Neuron (in vitro differentiated cells): ENCODE data around the gene BPIFA3.

ENCODE experiments used
- H2AFZ ChIP-seq: one replicate; pipeline ENCODE4 v1.6.1; 2013; ENCODE audit warnings: low read depth, mild to moderate bottlenecking, inconsistent platforms, low read length, moderate library complexity
- H3K27me3 ChIP-seq: one replicate; pipeline ENCODE4 v1.6.1; 2013; ENCODE audit warnings: low read length; ENCODE audit not compliant: insufficient read depth
- H3K36me3 ChIP-seq: one replicate; pipeline ENCODE4 v1.6.1; 2013; ENCODE audit warnings: low read length; ENCODE audit not compliant: insufficient read depth
- H3K4me1 ChIP-seq: one replicate; pipeline ENCODE4 v1.6.1; 2013; ENCODE audit warnings: low read length; ENCODE audit not compliant: insufficient read depth
- H3K4me3 ChIP-seq: 2 replicates; pipeline ENCODE4 v1.5.1; 2013; ENCODE audit warnings: mild to moderate bottlenecking, low read length, moderate library complexity
- H3K9me3 ChIP-seq: one replicate; pipeline ENCODE4 v1.6.1; 2013; ENCODE audit warnings: low read length

BPIFA3 gene

GRCh38 chr20:33233129-33233774 is 16.1 kb downstream of the BPIFA3 start:
- H2AFZ ChIP-seq, result no peak overlapping the region
- H3K4me3 ChIP-seq, result no peak overlapping the region
- no peaks in the 10 kb centered on the region for H3K36me3 ChIP-seq
- no peaks in the 10 kb centered on the region for H3K4me1 ChIP-seq
- H3K27me3 ChIP-seq, result no peaks in the 10 kb centered on the region
- no peaks in the 10 kb centered on the region for H3K9me3 ChIP-seq

- H3K9me3 ChIP-seq, result no peaks in the 10 kb centered on the region
- H3K36me3 ChIP-seq, result no peaks in the 10 kb centered on the region
- no peaks in the 10 kb centered on the region for H3K27me3 ChIP-seq
- H2AFZ ChIP-seq, result no peak overlapping the region
- no peak overlapping the region for H3K4me3 ChIP-seq
- H3K4me1 ChIP-seq, result no peaks in the 10 kb centered on the region
These were observed 16.9 kb downstream of the BPIFA3 start for GRCh38 chr20:33234050-33234449.

GRCh38 chr20:33235696-33236095 is 18.5 kb downstream of the BPIFA3 start, which contains the start of gene BPIFA1:
TSS of gene BPIFA1 (plus strand) at chr20:33235996. CDS start at chr20:33237712, 1,716 bp downstream.
- Histone ChIP-seq H3K4me3 (no peak within 1 kb of the TSS), H3K27me3 (no peaks in the 10 kb centered on the region)

GRCh38 chr20:33236351-33236750 is 19.2 kb downstream of the BPIFA3 start:
- H3K36me3 ChIP-seq, result no peaks in the 10 kb centered on the region
- H3K4me3 ChIP-seq, result no peak overlapping the region
- H3K27me3 ChIP-seq, result no peaks in the 10 kb centered on the region
- no peak overlapping the region for H2AFZ ChIP-seq
- H3K4me1 ChIP-seq, result no peaks in the 10 kb centered on the region
- H3K9me3 ChIP-seq, result no peaks in the 10 kb centered on the region

More at GRCh38 chr20:33235696-33236095, 18.5 kb downstream of the BPIFA3 start, which contains the start of gene BPIFA1:
- no peaks in the 10 kb centered on the region for H3K4me1 ChIP-seq
- H2AFZ ChIP-seq, result no peak within 1 kb of the TSS
- H3K36me3 ChIP-seq, result no peaks in the 10 kb centered on the region
- H3K9me3 ChIP-seq, result no peaks in the 10 kb centered on the region

- Histone ChIP-seq H3K4me3 (no peak overlapping the region), H3K36me3 (no peaks in the 10 kb centered on the region), H3K27me3 (no peaks in the 10 kb centered on the region), H3K9me3 (no peaks in the 10 kb centered on the region), H2AFZ (no peak overlapping the region), H3K4me1 (no peaks in the 10 kb centered on the region)
These were observed 20.8 kb downstream of the BPIFA3 start for GRCh38 chr20:33237989-33238388.

- H3K27me3 ChIP-seq, result no peaks in the 10 kb centered on the region
- no peaks in the 10 kb centered on the region for H3K9me3 ChIP-seq
- H2AFZ ChIP-seq, result no peak overlapping the region
- H3K4me1 ChIP-seq, result no peaks in the 10 kb centered on the region
- H3K4me3 ChIP-seq, result no peak overlapping the region
- no peaks in the 10 kb centered on the region for H3K36me3 ChIP-seq
These were observed 22.3 kb downstream of the BPIFA3 start for GRCh38 chr20:33239418-33239817.

GRCh38 chr20:33239979-33240736 is 23.0 kb downstream of the BPIFA3 start:
- H3K4me1 ChIP-seq, result no peaks in the 10 kb centered on the region
- no peaks in the 10 kb centered on the region for H3K36me3 ChIP-seq
- no peak overlapping the region for H3K4me3 ChIP-seq
- no peaks in the 10 kb centered on the region for H3K27me3 ChIP-seq
- no peak overlapping the region for H2AFZ ChIP-seq
- no peaks in the 10 kb centered on the region for H3K9me3 ChIP-seq

GRCh38 chr20:33240923-33241322 is 23.8 kb downstream of the BPIFA3 start:
- Histone ChIP-seq H3K9me3 (no peaks in the 10 kb centered on the region), H3K4me1 (no peaks in the 10 kb centered on the region), H3K27me3 (no peaks in the 10 kb centered on the region), H2AFZ (no peak overlapping the region), H3K36me3 (no peaks in the 10 kb centered on the region), H3K4me3 (no peak overlapping the region)

- H3K36me3 ChIP-seq, result no peaks in the 10 kb centered on the region
- no peaks in the 10 kb centered on the region for H3K4me1 ChIP-seq
- H3K4me3 ChIP-seq, result no peak overlapping the region
- H3K27me3 ChIP-seq, result no peaks in the 10 kb centered on the region
- H2AFZ ChIP-seq, result no peak overlapping the region
- no peaks in the 10 kb centered on the region for H3K9me3 ChIP-seq
These were observed 25.4 kb downstream of the BPIFA3 start for GRCh38 chr20:33242319-33243100.

GRCh38 chr20:33246077-33246476 is 28.9 kb downstream of the BPIFA3 start:
- Histone ChIP-seq H3K9me3 (no peaks in the 10 kb centered on the region), H2AFZ (no peak overlapping the region), H3K4me1 (no peaks in the 10 kb centered on the region), H3K27me3 (no peaks in the 10 kb centered on the region), H3K36me3 (no peaks in the 10 kb centered on the region), H3K4me3 (no peak overlapping the region)

- no peaks in the 10 kb centered on the region for H3K27me3 ChIP-seq
- H2AFZ ChIP-seq, result no peak overlapping the region
- H3K4me1 ChIP-seq, result no peaks in the 10 kb centered on the region
- no peak overlapping the region for H3K4me3 ChIP-seq
- H3K36me3 ChIP-seq, result no peaks in the 10 kb centered on the region
- H3K9me3 ChIP-seq, result no peaks in the 10 kb centered on the region
These were observed 32.3 kb downstream of the BPIFA3 start for GRCh38 chr20:33249456-33249855.

GRCh38 chr20:33250666-33251065 is 33.5 kb downstream of the BPIFA3 start:
- Histone ChIP-seq H3K36me3 (no peaks in the 10 kb centered on the region), H2AFZ (no peak overlapping the region), H3K4me1 (no peaks in the 10 kb centered on the region), H3K9me3 (no peaks in the 10 kb centered on the region), H3K27me3 (no peaks in the 10 kb centered on the region), H3K4me3 (no peak overlapping the region)

- no peaks in the 10 kb centered on the region for H3K27me3 ChIP-seq
- no peak overlapping the region for H3K4me3 ChIP-seq
- H3K36me3 ChIP-seq, result no peaks in the 10 kb centered on the region
- no peak overlapping the region for H2AFZ ChIP-seq
- no peaks in the 10 kb centered on the region for H3K9me3 ChIP-seq
- H3K4me1 ChIP-seq, result no peaks in the 10 kb centered on the region
These were observed 34.3 kb downstream of the BPIFA3 start for GRCh38 chr20:33251496-33251895.
